Measurements from ENCODE around the gene PPA1.
"Not testable (repeated sequence)": the region's sequence is repeated elsewhere in the genome, so short reads cannot be mapped to it uniquely, and the experiment has no call there.

PPA1 gene

DNA sequence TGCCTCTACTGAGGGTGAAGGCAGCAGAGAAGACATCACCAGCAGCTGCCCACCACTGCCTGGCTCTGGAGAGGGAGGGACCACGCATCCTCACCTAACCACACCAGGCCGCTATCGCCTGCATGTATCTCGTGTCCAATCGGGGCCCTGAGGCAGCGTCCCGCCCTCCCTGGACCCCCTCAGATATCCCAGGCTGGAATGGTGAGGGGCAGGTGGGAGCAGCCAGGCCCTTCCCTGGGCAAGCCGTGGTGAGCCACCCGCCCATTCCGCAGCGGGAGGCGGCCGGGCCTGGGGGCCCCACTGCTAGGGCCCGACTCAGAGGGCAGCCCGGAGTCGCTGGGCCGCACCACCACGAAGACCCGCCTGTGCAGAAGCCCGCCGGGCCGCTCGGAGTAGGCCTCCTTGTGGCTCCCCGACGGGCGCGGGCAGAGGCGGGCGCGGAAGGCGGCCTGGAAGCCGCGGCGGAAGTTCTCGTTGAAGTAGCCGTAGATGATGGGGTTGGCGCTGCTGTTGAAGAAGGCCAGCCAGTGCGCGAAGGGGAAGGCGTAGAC is 21.6 kb upstream of the PPA1 start:
- DNase-seq (ENCODE audit: low spot score) = no peak

DNA sequence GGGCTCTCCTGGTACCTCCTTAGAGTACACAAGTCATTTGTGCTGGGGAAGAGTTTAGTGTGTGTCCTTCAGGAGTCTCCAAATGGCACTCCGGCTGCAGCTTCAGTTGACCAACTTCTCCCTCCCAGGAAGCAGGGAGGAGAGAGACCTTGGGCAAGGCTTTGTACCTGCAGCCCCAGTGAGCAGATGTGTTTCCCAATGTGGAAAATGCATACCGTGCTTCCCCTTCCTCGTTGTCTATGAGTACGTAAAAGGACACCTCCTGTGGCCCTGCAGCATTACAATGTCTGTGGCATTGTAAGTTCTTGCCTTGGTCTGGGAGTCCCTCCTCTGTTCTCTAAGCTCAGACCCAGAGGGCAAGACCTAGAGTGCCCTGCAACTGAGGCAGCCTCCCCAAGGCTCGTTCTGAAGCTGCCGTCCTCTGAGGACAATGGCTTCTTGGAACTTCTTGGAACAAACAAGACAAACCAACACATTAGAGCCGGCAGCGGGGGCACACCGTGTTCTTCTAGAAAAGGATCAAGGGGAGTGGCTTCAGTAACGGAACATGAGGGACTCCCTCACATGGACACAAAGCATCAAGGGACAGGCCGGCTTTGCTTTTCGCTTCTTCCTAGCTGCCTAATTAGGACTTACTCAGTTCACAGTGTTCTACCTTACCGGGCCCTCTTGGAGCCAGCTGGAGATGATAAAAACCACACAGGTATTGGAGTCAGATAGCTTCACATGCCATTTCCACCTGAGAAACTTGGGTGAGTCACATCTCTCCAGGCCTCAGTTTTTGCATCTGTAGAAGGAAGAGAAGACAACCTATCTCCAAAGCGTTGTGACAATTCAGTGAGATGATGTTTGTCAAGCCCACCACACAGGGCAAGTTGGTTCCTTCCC is 20.9 kb upstream of the PPA1 start:
- no peak for DNase-seq (ENCODE audit: low spot score)

DNA sequence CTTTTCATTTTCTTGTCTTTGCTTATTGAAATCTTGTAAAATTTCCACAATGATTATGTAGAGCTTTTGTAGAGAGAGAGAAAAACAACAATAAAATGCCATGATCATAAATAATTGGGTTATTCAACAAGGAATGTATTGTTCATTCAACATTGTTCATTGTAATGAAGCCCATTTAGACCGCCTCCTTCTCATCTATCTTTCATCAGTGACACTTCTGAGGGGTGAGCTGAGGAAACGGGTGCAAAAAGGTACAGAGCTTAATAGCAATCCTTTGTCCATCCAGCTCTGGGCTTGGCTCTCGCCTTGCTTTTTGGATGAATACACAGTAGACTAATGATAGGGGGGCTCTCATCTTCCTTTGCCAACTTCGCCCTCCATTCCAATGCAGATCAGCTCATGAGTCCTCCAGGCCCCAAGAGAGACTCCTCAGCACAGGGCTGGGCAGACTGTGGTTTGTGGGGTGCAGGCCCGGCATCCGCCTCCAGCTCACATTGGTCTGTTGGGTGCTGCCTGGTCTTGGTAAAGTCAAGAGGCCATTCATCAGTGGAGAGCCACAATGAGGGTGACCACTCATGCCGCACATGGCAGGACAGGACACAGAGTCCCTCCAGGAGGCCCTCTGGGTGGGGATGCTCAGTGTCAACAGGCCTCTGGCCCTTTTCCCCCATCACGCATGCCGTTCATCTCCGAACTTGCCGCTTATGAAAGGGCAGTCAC is 17.9 kb upstream of the PPA1 start:
- no peak for DNase-seq (ENCODE audit: low spot score)

DNA sequence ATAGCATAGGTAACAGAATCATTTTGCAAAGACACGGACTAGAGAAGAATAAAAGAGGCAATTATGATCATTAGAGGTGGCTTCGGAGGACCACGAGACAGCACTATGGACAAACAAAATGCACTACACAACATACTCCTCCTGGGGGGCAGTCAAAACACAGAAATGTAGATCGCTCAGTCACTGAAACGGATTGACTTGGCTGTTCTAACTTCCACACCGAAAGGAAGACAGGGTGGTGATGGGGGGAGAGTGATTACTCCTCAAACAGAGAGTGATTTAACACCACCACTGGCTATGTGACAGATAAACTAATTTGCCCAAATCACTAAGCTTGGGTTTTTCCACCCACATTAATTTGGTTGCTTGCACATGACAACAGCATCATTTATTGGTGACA is 14.1 kb upstream of the PPA1 start:
- no peak for DNase-seq (ENCODE audit: low spot score)

DNA sequence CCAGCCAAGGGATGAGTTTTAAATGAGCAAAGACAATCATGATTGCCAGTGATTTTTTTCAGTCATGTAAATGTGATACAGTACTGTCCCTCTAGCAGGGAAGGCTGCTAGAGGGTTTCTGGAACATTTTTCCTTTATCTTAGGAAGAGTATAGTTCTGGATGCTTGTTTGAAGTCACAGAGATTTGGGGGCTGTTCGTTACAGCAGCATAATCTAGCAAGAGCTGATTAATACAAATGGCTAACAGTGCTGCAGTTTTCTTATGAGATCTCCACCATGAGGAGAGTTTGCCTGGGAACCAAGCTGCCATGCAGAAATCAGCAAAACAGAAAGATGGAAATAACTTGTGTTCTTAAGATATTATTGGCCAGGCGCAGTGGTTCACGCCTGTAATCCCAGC is 7.9 kb upstream of the PPA1 start:
- DNase-seq (ENCODE audit: low spot score) = no peak

DNA sequence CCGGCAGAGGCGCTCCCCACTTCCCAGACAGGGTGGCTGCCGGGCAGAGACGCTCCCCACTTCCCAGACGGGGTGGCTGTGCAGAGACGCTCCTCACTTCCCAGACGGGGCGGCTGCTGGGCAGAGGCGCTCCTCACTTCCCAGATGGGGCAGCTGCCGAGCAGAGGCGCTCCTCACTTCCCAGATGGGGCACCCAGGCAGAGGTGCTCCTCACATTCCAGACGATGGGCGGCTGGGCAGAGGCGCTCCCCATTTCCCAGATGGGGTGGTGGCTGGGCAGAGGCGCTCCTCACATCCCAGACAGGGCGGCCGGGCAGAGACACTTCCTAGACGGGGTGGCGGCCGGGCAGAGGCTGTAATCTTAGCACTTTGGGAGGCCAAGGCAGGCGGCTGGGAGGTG is 6.8 kb upstream of the PPA1 start:
- not testable (repeated sequence) for DNase-seq (ENCODE audit: low spot score)

DNA sequence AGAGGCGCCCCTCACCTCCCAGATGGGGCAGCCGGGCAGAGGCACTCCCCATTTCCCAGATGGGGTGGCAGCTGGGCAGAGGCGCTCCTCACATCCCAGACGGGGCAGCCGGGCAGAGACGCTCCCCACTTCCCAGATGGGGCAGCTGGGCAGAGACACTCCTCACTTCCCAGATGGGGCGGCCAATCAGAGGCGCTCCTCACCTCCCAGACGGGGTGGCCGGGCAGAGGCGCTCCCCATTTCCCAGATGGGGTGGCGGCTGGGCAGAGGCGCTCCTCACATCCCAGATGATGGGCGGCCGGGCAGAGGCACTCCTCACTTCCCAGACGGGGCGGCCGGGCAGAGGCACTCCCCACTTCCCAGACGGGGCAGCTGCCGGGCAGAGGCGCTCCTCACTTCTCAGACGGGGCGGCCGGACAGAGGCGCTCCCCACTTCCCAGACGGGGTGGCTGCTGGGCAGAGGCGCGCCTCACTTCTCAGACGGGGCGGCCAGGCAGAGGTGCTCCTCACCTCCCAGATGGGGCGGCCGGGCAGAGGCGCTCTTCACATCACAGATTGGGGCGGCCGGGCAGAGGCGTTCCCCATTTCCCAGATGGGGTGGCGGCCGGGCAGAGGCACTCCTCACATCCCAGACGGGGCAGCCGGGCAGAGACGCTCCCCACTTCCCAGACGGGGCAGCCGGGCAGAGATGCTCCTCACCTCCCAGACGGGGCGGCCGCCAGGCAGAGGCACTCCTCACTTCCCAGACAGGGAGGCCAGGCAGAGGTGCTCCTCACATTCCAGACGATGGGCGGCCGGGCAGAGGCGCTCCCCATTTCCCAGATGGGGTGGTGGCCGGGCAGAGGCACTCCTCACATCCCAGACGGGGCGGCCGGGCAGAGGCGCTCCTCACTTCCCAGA is 6.1 kb upstream of the PPA1 start:
- not testable (repeated sequence) for DNase-seq (ENCODE audit: low spot score)

DNA sequence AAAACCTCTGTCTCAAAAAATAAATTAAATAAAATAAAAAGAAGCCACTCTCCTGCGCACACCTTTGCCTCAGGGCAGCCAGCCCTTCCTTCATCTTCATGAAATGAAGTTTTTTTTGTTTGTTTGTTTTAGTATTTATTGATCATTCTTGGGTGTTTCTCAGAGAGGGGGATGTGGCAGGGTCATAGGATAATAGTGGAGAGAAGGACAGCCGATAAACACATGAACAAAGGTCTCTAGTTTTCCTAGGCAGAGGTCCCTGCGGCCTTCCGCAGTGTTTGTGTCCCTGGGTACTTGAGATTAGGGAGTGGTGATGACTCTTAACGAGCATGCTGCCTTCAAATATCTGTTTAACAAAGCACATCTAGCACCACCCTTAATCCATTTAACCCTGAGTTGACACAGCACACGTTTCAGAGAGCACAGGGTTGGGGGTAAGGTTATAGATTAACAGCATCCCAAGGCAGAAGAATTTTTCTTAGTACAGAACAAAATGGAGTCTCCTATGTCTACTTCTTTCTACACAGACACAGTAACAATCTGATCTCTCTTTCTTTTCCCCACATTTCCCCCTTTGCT is 4.8 kb upstream of the PPA1 start:
- DNase-seq (ENCODE audit: low spot score) = not testable (repeated sequence)

DNA sequence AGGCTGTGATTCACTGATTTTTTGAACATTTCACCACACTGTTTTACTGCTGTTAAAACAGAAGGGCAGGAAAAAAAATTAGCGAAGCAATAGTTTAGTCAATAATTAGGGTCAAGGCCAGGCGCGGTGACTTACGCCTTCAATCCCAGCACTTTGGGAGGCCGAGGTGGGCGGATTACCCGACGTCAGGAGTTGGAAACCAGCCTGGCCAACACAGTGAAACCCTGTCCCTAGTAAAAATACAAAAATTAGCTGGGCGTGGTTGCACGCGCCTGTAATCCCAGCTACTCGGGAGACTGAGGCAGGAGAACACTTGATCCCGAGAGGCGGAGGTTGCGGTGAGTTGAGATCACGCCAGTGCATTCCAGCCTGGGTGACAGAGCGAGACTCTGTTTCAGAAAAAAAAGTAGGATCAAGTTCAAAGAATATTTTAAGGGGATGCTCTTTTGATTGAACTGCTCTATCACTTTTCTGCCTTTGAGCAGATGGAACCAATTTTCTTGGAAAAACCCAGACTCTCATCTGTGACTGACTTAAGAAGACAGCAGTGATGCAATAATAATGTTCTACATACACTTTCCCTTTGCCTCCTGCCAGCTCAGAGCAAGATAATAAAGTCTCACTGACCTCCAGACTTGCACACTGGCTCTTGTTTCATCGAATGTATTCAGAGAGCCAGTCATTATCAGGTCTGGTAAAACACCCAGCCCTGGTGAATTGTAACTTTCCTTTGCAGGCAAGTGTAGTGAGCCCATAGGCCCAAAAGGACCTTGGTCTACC is 1.6 kb upstream of the PPA1 start:
- no peak for DNase-seq (ENCODE audit: low spot score)

DNA sequence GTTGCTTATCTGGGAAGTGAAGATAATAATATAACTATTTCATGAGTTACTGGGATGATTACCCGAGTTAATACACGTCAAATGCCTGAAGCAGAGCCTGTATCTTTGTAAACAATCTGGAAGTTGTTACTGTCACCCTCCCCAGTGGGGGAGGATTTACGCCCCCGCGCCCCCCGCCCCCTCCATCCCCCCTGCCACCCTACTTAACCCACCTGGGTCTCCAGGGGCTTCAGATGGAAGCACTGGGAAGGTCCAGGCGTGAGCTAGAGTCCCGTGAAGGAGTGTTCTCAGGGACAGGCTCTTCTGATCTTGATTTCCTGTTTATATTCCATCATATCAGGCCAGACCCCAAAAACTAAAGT is 691 bp upstream of the PPA1 start:
- DNase-seq (ENCODE audit: low spot score) = no peak

DNA sequence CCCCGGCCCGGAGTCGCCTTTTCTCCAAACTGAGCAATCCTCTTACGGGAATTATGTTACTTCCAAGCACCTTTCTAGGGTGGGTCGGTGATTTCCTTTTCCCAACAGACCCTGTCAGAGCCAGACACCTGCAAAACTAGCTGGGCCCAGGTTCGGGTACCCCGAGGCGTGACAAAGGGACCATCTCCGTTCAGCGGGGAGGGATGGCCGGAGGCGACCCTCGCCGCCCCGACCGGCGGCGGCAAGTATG is 445 bp downstream of the PPA1 start:
- DNase-seq (ENCODE audit: low spot score) = no peak

DNA sequence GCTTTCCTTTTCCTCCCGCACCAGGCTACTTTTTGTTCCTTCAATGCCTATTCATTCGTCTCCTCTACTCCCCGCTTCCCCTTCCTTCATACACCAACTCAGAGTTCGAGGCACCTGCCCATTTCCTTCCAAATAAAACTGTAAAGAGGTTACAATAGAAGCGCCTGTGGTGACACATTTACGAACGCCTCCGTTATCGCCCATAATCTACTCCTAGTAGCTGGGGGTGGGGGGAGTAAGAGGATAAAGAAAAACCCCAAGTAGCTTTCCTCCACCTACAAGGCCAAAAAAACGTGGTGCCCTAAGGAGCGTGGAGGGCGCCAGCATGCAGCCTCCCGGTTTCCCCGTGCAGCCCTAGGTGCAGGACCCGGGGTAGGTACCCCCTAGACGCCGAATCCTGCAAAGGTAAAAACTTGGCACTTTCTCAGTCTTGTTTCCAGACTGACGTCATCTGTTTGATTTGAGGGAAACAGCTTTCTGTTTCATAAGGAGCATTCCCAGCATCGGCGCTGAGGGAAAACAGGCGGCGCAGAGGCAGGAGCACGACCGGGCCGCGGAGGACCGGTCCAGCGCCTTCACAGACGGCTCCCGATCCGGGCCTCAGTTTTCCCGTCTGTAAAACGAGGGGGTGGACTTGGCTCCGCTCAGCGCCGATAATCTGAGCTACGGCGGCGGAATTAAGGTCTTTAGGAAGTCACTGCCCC is 922 bp downstream of the PPA1 start:
- peak; percentile 66 for DNase-seq (ENCODE audit: low spot score)

DNA sequence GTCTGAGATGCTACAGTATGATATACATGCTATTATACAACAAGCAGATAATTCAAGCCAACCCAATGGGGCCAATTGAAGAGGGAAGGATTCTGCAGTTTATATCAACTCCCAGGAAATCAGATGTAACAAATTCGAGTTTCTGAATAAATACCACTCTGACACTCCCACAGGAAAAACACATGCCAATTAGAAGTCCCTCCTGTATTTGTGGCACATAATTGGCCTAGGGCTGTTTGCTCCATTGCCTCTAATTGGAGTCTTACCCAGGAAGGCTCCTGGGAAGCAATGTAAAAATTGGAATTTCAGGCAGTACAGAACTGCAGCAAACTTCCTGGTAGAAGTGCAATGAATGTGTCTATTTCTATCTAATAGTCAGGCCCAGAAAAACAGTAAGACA is 4.7 kb downstream of the PPA1 start:
- no peak for DNase-seq (ENCODE audit: low spot score)

DNA sequence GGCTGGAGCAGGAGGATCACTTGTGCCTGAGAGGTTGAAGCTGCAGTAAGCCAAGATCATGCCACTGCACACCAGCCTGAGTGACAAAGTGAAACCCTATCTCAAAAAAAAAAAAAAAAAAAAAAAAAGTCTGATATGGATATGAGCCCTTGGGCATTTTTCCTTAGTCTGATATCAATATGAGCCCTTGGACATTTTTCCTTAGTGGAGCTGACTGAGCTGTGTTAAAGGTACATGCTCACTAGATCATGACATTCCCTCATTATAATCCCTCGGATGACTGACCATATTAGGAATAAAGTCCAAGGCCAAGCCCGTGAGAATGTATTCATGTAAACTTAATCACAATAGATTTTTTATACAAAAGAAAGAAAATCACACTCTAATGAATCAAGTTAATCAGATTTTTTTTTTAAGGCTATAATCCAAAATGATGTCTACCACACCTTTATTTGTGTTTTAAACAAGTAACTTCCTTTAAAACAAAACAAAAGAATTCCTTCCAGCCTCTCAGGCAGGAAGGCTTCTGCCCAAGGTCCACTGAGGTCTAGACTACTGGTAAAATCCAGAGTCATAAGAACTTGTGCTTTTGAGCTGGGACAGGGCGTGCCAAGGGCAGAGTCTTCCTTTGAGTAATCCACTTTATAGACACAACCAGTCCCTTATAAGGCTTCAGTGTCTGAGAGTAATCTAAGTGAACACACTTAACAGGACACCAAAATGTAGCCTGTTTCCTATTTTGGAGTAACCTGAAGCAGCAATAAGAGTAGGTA is 5.5 kb downstream of the PPA1 start:
- DNase-seq (ENCODE audit: low spot score) = peak; percentile 74

DNA sequence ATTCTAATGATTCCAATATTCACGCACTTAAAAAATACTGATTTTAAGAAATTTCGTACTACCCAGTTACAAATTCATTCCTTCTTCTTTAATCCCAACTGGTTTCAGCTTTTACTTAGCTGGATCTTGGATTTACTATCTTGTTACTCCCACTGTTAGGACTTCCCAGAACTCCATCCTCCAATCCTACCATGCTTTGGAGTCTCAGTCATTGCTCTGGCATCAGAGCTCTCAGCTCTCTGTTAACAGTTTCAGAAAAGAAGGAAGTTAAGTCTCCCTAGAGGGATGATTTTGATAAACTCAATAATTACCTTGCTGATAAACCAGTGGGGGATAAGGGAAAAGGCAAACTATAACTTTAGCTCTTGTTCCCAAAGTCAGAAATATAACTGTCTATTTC is 9.5 kb downstream of the PPA1 start:
- no peak for DNase-seq (ENCODE audit: low spot score)

DNA sequence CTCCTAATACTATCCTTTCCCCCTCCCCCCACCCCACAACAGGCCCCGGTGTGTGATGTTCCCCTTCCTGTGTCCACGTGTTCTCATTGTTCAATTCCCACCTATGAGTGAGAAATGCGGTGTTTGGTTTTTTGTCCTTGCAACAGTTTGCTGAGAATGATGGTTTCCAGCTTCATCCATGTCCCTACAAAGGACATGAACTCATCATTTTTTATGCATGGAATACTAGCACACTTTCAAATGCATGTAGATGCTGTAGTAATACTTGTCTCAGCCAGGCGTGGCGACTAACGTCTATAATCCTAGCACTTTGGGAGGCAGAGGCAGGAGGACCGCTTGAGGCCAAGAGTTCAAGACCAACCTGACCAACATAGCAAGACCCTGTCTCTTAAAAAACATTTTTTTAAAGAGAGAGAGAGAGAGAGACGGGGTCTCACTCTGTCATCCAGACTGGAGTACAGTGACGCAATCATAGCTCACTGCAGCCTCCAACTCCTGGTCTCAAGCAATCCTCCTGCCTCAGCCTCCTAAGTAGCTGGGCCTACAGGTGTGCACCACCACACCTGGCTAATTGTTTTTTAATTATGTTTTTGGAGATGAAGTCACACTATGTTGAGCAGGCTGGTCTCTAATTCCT is 10.3 kb downstream of the PPA1 start:
- DNase-seq (ENCODE audit: low spot score) = not testable (repeated sequence)

DNA sequence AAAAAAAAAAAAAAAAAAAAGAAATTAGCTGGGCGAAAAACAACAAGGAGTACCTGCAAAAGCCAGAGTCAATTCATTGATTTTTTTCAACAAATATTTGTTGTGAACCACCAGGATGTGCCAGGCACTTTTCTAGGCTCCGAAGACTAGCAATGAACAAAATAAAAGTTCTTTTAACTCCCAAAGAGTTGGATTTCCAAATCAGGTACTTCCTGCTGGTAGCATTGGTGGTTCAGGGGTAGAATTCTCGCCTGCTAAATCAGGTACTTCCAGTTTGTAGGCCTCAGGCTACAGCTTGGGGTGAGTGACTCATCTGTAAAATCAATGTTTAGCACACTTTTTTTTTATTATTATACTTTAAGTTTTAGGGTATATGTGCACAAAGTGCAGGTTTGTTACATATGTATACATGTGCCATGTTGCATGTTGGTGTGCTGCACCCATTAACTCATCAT is 10.9 kb downstream of the PPA1 start:
- peak; percentile 49 for DNase-seq (ENCODE audit: low spot score)

DNA sequence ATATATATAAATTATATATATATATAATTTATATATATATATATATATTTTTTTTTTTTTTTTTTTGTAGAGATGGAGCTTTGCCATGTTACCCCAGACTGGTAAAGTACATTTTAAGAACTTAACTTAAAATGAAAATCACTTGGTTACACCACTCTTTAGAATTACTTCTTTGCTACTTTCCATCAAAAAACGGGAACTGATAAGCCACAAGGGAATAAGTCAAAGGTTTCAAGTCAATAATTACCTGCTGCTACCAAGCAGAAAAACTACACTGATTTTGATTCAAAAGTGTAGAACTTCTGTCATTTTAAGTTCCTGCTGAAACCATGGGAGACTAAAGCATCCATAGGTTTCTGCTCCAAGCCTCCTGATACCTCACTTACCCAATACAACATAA is 12.2 kb downstream of the PPA1 start:
- DNase-seq (ENCODE audit: low spot score) = no peak

DNA sequence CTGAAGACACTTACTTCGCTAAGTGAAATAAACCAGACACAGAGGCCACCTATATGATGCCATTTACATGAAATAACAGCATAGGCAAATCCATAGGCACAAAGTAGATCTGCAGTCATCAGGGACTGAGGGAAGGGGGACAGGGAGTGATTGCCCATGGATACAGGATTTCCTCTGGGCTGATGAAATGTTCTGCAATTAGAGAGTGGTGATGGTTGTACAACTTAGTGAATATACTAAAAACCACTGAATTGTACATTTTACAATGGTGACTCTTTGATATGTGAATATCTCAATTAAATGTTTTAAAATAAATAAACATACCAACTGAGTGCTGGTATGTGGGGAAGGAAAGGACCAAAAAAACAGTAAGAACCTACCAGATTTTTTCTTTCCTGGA is 20.4 kb downstream of the PPA1 start:
- DNase-seq (ENCODE audit: low spot score) = no peak
